Neural crest cell (in vitro differentiated cells): ENCODE results near the gene C20orf141. TPM values are rescaled to one million over a fixed set of nuclear protein-coding genes. Genes with fewer than 3 reads are reported as not detected.

Experiments used
- DNase-seq: peaks from one replicate; pipeline ENCODE4 v3.0.0; 2021; ENCODE audit warnings: low read depth, mixed read lengths, low spot score
- H3K27ac Mint-ChIP-seq: one replicate; pipeline ENCODE4 v1.8.0; 2021; ENCODE audit warnings: mild to moderate bottlenecking, mixed read lengths; ENCODE audit not compliant: unreplicated experiment
- H3K27me3 Mint-ChIP-seq: 2 replicates; pipeline ENCODE4 v1.8.0; 2021; ENCODE audit warnings: low read depth, mild to moderate bottlenecking, mixed read lengths
- H3K36me3 Mint-ChIP-seq: 2 replicates; pipeline ENCODE4 v1.8.0; 2021; ENCODE audit warnings: low read depth, mild to moderate bottlenecking, mixed read lengths
- H3K4me1 Mint-ChIP-seq: 2 replicates; pipeline ENCODE4 v1.8.0; 2021; ENCODE audit warnings: mixed read lengths
- H3K4me3 Mint-ChIP-seq: one replicate; pipeline ENCODE4 v1.8.0; 2021; ENCODE audit warnings: mild to moderate bottlenecking, mixed read lengths
- H3K9me3 Mint-ChIP-seq: 2 replicates; pipeline ENCODE4 v1.8.0; 2021; ENCODE audit warnings: mixed read lengths
- CTCF ChIP-seq: fragments of 200-600 bp; sonication (generic); conservative IDR thresholded peaks from 2 replicates; pipeline ENCODE4 v1.5.0; 2021; ENCODE audit warnings: antibody characterized with exemption, mild to moderate bottlenecking
- total RNA-seq: library from RNA; stranded (reverse); gene quantifications from 2 replicates; pipeline ENCODE4 v1.2.1, GENCODE V29; 2021

The C20orf141 gene
- total RNA-seq, 1 donor from 2014 or later, result not detected

- Mint-ChIP-seq H3K4me3 (no peak overlapping the region), H3K4me1 (no peaks in the 10 kb centered on the region), H3K9me3 (no peaks in the 10 kb centered on the region), H3K27ac (no peak overlapping the region), H3K36me3 (no peaks in the 10 kb centered on the region), H3K27me3 (no peaks in the 10 kb centered on the region)
- DNase-seq, result no peak
- no peak for TF ChIP-seq CTCF
These were observed 44.7 kb downstream of the C20orf141 start for GRCh38 chr20:2859330-2860121.

GRCh38 chr20:2864626-2865025, 49.8 kb downstream of the C20orf141 start:
- H3K4me1 Mint-ChIP-seq, result peaks cover 24% of the 10 kb centered on the region
- no peak overlapping the region for H3K27ac Mint-ChIP-seq
- no peak overlapping the region for H3K4me3 Mint-ChIP-seq
- DNase-seq, result no peak
- no peaks in the 10 kb centered on the region for H3K9me3 Mint-ChIP-seq
- H3K36me3 Mint-ChIP-seq, result peaks cover 5% of the 10 kb centered on the region
- H3K27me3 Mint-ChIP-seq, result no peaks in the 10 kb centered on the region
- no peak for TF ChIP-seq CTCF

- Mint-ChIP-seq H3K9me3 (no peaks in the 10 kb centered on the region), H3K4me1 (peaks cover 24% of the 10 kb centered on the region), H3K36me3 (peaks cover 5% of the 10 kb centered on the region), H3K27ac (no peak overlapping the region), H3K4me3 (no peak overlapping the region), H3K27me3 (no peaks in the 10 kb centered on the region)
- TF ChIP-seq CTCF, result no peak
- no peak for DNase-seq
These were observed 50.3 kb downstream of the C20orf141 start for GRCh38 chr20:2865101-2865500.

Other genes with a start within 250 kb of the C20orf141 start
- 517 and 547 TPM in 2 replicates for gene NOP56, start 162.4 kb upstream of the C20orf141 start, total RNA-seq
- gene IDH3B, start 150.8 kb upstream of the C20orf141 start, total RNA-seq, result 100 and 102 TPM in 2 replicates
- gene EBF4, start 122.2 kb upstream of the C20orf141 start, total RNA-seq, result 23.2 and 24.6 TPM in 2 replicates
- gene CPXM1, start 14.4 kb upstream of the C20orf141 start, total RNA-seq, result 200 and 218 TPM in 2 replicates
- not detected in 2 replicates for gene TMEM239, start 1.4 kb downstream of the C20orf141 start, total RNA-seq
- 68.7 and 71.9 TPM in 2 replicates for gene PCED1A, start 25.7 kb downstream of the C20orf141 start, total RNA-seq
- gene VPS16, start 25.8 kb downstream of the C20orf141 start, total RNA-seq, result 49.8 and 50.6 TPM in 2 replicates
- gene PTPRA, start 58.5 kb downstream of the C20orf141 start, total RNA-seq, result 86.5 and 88.7 TPM in 2 replicates
- 1.3 and 2.4 TPM in 2 replicates for gene GNRH2, start 228.6 kb downstream of the C20orf141 start, total RNA-seq
- 77.9 and 80.7 TPM in 2 replicates for gene MRPS26, start 231.1 kb downstream of the C20orf141 start, total RNA-seq